GM12878 (cell line): ENCODE measurements around the gene SLCO4A1. TPM values are rescaled to one million over a fixed set of nuclear protein-coding genes. Genes with fewer than 3 reads are reported as not detected.

ENCODE experiments used
- ATAC-seq: fragments of 200-7000 bp; cut with Tn5 transposase; 3 replicates; pipeline ENCODE4 v1.9.1; 2020; ENCODE audit warnings: mild to moderate bottlenecking, moderate library complexity
- BruUV-seq: library from RNA; stranded (reverse); fragments of 400-500 nt; replicated peaks from 2 replicates; lab custom pipeline; 2021; lab: Mats Ljungman, UMichigan
- CTCF ChIA-PET: fragments of 300-600 bp; sonication (Branson Sonifier 250); formaldehyde crosslinking; extraction: SDS; loops from one replicate; lab custom pipeline; 2021; ENCODE audit warnings: inconsistent platforms; lab: Yijun Ruan, JAX
- POLR2A ChIA-PET: fragments of 350-600 bp; formaldehyde crosslinking; extraction: SDS; loops from one replicate; lab custom pipeline; 2021; ENCODE audit warnings: inconsistent platforms; lab: Charles Lee
- RAD21 ChIA-PET: fragments of 300-600 bp; sonication (Branson Sonifier 250); formaldehyde crosslinking; loops from one replicate; lab custom pipeline; 2023; ENCODE audit warnings: antibody characterized with exemption; ENCODE audit not compliant: unreplicated experiment; lab: Charles Lee
- SMC1A ChIA-PET: fragments of 300-600 bp; sonication (Branson Sonifier 250); formaldehyde crosslinking; loops from one replicate; lab custom pipeline; 2023; ENCODE audit not compliant: unreplicated experiment, uncharacterized antibody; lab: Charles Lee
- DNase-seq: peaks from one replicate; pipeline ENCODE4 v3.0.0-alpha.2; 2011; ENCODE audit warnings: low read depth, low spot score
- FAIRE-seq: peaks from 3 replicates; lab custom pipeline; 2011; peaks lifted over from hg19 to GRCh38; lab: Jason Lieb, UNC
- H2AFZ ChIP-seq: 2 replicates; pipeline ENCODE4 v1.6.0; 2011; ENCODE audit warnings: low read depth, low read length, control low read depth; ENCODE audit not compliant: control insufficient read depth
- H3K27ac ChIP-seq: 2 replicates; pipeline ENCODE4 v1.5.1; 2011; ENCODE audit warnings: control low read depth; ENCODE audit not compliant: control insufficient read depth, insufficient read depth
- H3K27me3 ChIP-seq, 2 experiments: replicated peaks in 1 of 2; 2 replicates each; pipeline versions ENCODE4 v1.6.0 to v1.6.1; 2011; ENCODE audit warnings: low read length in 1 of 2; ENCODE audit not compliant: control insufficient read depth in 2 of 2, insufficient read depth in 2 of 2
- H3K36me3 ChIP-seq, 2 experiments: 2 replicates each; pipeline ENCODE4 v1.5.1; 2011; ENCODE audit warnings: low read length in 1 of 2; ENCODE audit not compliant: control insufficient read depth in 2 of 2, insufficient read depth in 2 of 2
- H3K4me1 ChIP-seq: 2 replicates; pipeline ENCODE4 v1.6.1; 2011; ENCODE audit warnings: mild to moderate bottlenecking, low read length, moderate library complexity, mixed read lengths; ENCODE audit not compliant: control insufficient read depth, insufficient read depth
- H3K4me2 ChIP-seq: 2 replicates; pipeline ENCODE4 v1.6.0; 2011; ENCODE audit warnings: control low read depth; ENCODE audit not compliant: control insufficient read depth, insufficient read depth
- H3K4me3 ChIP-seq: fragments of 200-600 bp; sonication (generic); 2 replicates; pipeline ENCODE4 v1.5.1; 2016
- H3K79me2 ChIP-seq: 2 replicates; pipeline ENCODE4 v1.6.0; 2011; ENCODE audit warnings: low read length; ENCODE audit not compliant: control insufficient read depth, insufficient read depth
- H3K9ac ChIP-seq: 2 replicates; pipeline ENCODE4 v1.8.0; 2011; ENCODE audit warnings: low read length, control low read depth, mixed read lengths; ENCODE audit not compliant: control insufficient read depth, insufficient read depth
- H3K9me3 ChIP-seq: replicated peaks from 3 replicates; pipeline ENCODE4 v1.5.1; 2011; ENCODE audit warnings: mild to moderate bottlenecking, low read length; ENCODE audit not compliant: control insufficient read depth, insufficient read depth
- H4K20me1 ChIP-seq: 2 replicates; pipeline ENCODE4 v1.6.0; 2011; ENCODE audit not compliant: control insufficient read depth, insufficient read depth
- BMI1 ChIP-seq: fragments of 450-650 bp; IDR thresholded peaks from 2 replicates; pipeline ENCODE4 v1.6.1; 2016; ENCODE audit warnings: mild to moderate bottlenecking, moderate library complexity, borderline replicate concordance
- CHD2 ChIP-seq: IDR thresholded peaks from 2 replicates; pipeline ENCODE4 v1.6.1; 2011; ENCODE audit warnings: low read depth, low read length, improper control_type of control experiment, borderline replicate concordance
- CREB1 ChIP-seq: IDR thresholded peaks from 2 replicates; pipeline ENCODE4 v1.6.1; 2012; ENCODE audit warnings: low read depth, mild to moderate bottlenecking, inconsistent platforms
- HCFC1 ChIP-seq: fragments of 150-350 bp; IDR thresholded peaks from 2 replicates; pipeline ENCODE4 v1.6.1; 2014; ENCODE audit warnings: low read length
- JUNB ChIP-seq: IDR thresholded peaks from 2 replicates; pipeline ENCODE4 v1.6.1; 2016; ENCODE audit warnings: antibody characterized with exemption, mild to moderate bottlenecking
- KLF5 ChIP-seq: fragments of 450-650 bp; IDR thresholded peaks from 2 replicates; pipeline ENCODE4 v1.6.1; 2014; ENCODE audit warnings: mild to moderate bottlenecking; ENCODE audit not compliant: partially characterized antibody
- PBX3 ChIP-seq: IDR thresholded peaks from 2 replicates; pipeline ENCODE4 v1.6.1; 2011; ENCODE audit warnings: mild to moderate bottlenecking, low read depth, low read length, moderate library complexity; ENCODE audit not compliant: insufficient replicate concordance
- POLR2AphosphoS2 ChIP-seq: IDR thresholded peaks from 2 replicates; pipeline ENCODE4 v1.6.1; 2011; ENCODE audit warnings: low read depth, mild to moderate bottlenecking, low read length, improper control_type of control experiment, moderate library complexity
- ZBTB33 ChIP-seq: fragments of 450-650 bp; IDR thresholded peaks from 2 replicates; pipeline ENCODE4 v1.6.1; 2017; ENCODE audit warnings: mild to moderate bottlenecking
- ZSCAN29 ChIP-seq: fragments of 450-650 bp; IDR thresholded peaks from 2 replicates; pipeline ENCODE4 v1.6.1; 2017; ENCODE audit warnings: mild to moderate bottlenecking, moderate library complexity
- WGBS: methylation state at CpG from one replicate; pipeline ENCODE4 v1.1.6; 2016; ENCODE audit warnings: low lambda C conversion rate; ENCODE audit not compliant: insufficient replicate concordance, insufficient coverage; ENCODE audit errors: missing lambda C conversion rate; 5-methylcytosine and 5-hydroxymethylcytosine counted together
- in situ Hi-C: fragments of 300-500 bp; cut with MboI; formaldehyde crosslinking; loops from 9 replicates; pipeline ENCODE4 v1.14.3; 2018; ENCODE audit warnings: mixed read lengths
- intact Hi-C: fragments of 100-400 bp; cut with micrococcal nuclease; formaldehyde crosslinking; loops from one replicate; pipeline ENCODE4 v1.14.2; 2022; ENCODE audit not compliant: unreplicated experiment
- polyA plus RNA-seq, 11 experiments: library from polyadenylated mRNA; depleted of rRNA in 4 of 11; unstranded in 6 of 11; stranded (reverse) in 5 of 11; fragments of >200 nt; fragmentation: Nextera tagmentation in 4 of 11; fragmentation: Illumina TruSeq in 1 of 11; extraction: Ambion mirVana in 4 of 11; extraction: Trizol in 1 of 11; gene quantifications; 1 replicate in 1 of 11; 2 replicates in 10 of 11; pipeline versions ENCODE4 v1.2.1 to v1.2.3, GENCODE V29; 2011 to 2016; ENCODE audit warnings: inconsistent platforms in 2 of 11, missing spikeins in 2 of 11, low read depth in 1 of 11
- total RNA-seq, 4 experiments: library from RNA; depleted of rRNA in 3 of 4; stranded (reverse); fragments of >200 nt in 3 of 4; fragmentation: Illumina TruSeq in 1 of 4; extraction: Trizol in 1 of 4; gene quantifications; 2 replicates each; pipeline versions ENCODE4 v1.2.1 to v1.2.3, GENCODE V29; 2013 to 2021

The SLCO4A1 gene
- total and polyA plus RNA-seq, 10 of the 15 experiments (the other 5 are each of a cell fraction or from before 2014, with no cell fraction given): 2.1 to 30.7 (median 12.0) TPM

- Histone ChIP-seq H3K4me1 (no peaks in the 10 kb centered on the region), H3K36me3 (no peaks in the 10 kb centered on the region), H3K4me2 (no peak overlapping the region), H3K9me3 (no peaks in the 10 kb centered on the region), H4K20me1 (no peaks in the 10 kb centered on the region), H3K27ac (no peak overlapping the region), H3K27me3 (peaks cover 0 to 6% of the 10 kb centered on the region in 2 experiments; a peak in 3 of 4 replicates), H2AFZ (no peak overlapping the region), H3K4me3 (no peak overlapping the region), H3K9ac (no peak overlapping the region), H3K79me2 (no peaks in the 10 kb centered on the region)
- DNase-seq (no peak), FAIRE-seq (no peak), ATAC-seq (no peak)
- BruUV-seq: no TSS peak
- RAD21 ChIA-PET: no interaction called here
- WGBS: 36% methylated on average over 25 of the region's 25 CpGs
- SMC1A ChIA-PET: no interaction called here
- CTCF ChIA-PET: no interaction called here
- intact Hi-C loops: no loop called here
- TF ChIP-seq ZSCAN29: no peak
- no peak for TF ChIP-seq KLF5
- TF ChIP-seq JUNB: no peak
- TF ChIP-seq CHD2: no peak
- no peak for TF ChIP-seq ZBTB33
- TF ChIP-seq PBX3: no peak
- no peak for TF ChIP-seq HCFC1
- no peak for TF ChIP-seq CREB1
- no peak for TF ChIP-seq BMI1
- no peak for TF ChIP-seq POLR2AphosphoS2
- in situ Hi-C loops: no loop called here
- POLR2A ChIA-PET: no interaction called here
Measured at GRCh38 chr20:62702895-62703852, 60.9 kb downstream of the SLCO4A1 start.
